GM12878 (cell line): ENCODE results near the gene ULK1.

ENCODE experiments used
- CBX5 ChIP-seq: sonication (generic); IDR thresholded peaks from 2 replicates; pipeline ENCODE4 v1.6.1; 2016; ENCODE audit warnings: low read depth, moderate library complexity, mild to moderate bottlenecking, inconsistent platforms
- CHD4 ChIP-seq: fragments of 200-600 bp; sonication (generic); IDR thresholded peaks from 2 replicates; pipeline ENCODE4 v1.6.1; 2016; ENCODE audit warnings: mild to moderate bottlenecking
- EGR1 ChIP-seq, 2 experiments: IDR thresholded peaks; 1 replicate in 1 of 2; 2 replicates in 1 of 2; pipeline ENCODE4 v1.6.1; 2011 to 2012; ENCODE audit warnings: low read depth in 2 of 2, low read length in 2 of 2, borderline replicate concordance in 1 of 2, mild to moderate bottlenecking in 1 of 2, moderate library complexity in 1 of 2
- POLR2A ChIP-seq: IDR thresholded peaks from 2 replicates; pipeline ENCODE4 v1.6.1; 2011; ENCODE audit warnings: low read depth, mild to moderate bottlenecking, low read length
- RAD21 ChIP-seq: IDR thresholded peaks from 2 replicates; pipeline ENCODE4 v1.6.1; 2011; ENCODE audit warnings: mild to moderate bottlenecking, low read depth, low read length, moderate library complexity; ENCODE audit not compliant: insufficient read depth
- RCOR1 ChIP-seq: conservative IDR thresholded peaks from 2 replicates; pipeline ENCODE4 v1.6.1; 2012; ENCODE audit warnings: low read depth, low read length, improper control_type of control experiment
- SUPT20H ChIP-seq: IDR thresholded peaks from 2 replicates; pipeline ENCODE4 v1.6.1; 2011; ENCODE audit warnings: low read depth, mild to moderate bottlenecking, low read length, moderate library complexity, borderline replicate concordance; ENCODE audit not compliant: control insufficient read depth
- TF ChIP-seq, protein P1 (sequence below), 3 experiments: IDR thresholded peaks in 2 of 3; conservative IDR thresholded peaks in 1 of 3; 2 replicates each; pipeline ENCODE4 v1.5.1; 2011; ENCODE audit warnings: low read depth in 3 of 3, low read length in 3 of 3, mild to moderate bottlenecking in 3 of 3, control low read depth in 2 of 3, moderate library complexity in 2 of 3, inconsistent platforms in 1 of 3, mixed read lengths in 1 of 3; ENCODE audit not compliant: control insufficient read depth in 2 of 3, insufficient read depth in 1 of 3; ENCODE audit errors: extremely low read depth in 1 of 3

DNA sequence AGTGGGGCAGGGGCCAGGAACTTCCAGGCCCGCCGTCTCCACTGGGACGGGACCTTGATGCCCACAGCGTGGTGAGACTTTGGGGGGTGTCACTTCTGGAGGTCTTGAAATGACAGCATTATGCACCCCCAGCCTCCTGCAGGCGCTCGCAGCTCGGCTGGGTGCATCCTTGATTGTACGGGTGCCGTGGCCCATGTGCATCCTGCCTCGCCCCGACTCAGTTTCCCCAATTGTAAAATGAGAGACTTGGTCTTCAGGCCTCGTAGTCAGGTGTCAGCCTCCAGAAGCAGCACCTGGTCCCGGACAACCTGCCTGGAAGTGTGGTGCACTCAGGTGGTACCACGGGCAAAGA, 25.7 kb downstream of the ULK1 start:
- TF ChIP-seq POLR2A (no peak), RAD21 (no peak), RCOR1 (no peak), SUPT20H (no peak), EGR1 (IDR thresholded peaks at IDR 0.05; ENCODE audit: borderline replicate concordance in 1 of 2, low read depth in 2 of 2, low read length in 2 of 2) (no peak), CHD4 (no peak), CBX5 (no peak)
- TF ChIP-seq, protein P1, sequence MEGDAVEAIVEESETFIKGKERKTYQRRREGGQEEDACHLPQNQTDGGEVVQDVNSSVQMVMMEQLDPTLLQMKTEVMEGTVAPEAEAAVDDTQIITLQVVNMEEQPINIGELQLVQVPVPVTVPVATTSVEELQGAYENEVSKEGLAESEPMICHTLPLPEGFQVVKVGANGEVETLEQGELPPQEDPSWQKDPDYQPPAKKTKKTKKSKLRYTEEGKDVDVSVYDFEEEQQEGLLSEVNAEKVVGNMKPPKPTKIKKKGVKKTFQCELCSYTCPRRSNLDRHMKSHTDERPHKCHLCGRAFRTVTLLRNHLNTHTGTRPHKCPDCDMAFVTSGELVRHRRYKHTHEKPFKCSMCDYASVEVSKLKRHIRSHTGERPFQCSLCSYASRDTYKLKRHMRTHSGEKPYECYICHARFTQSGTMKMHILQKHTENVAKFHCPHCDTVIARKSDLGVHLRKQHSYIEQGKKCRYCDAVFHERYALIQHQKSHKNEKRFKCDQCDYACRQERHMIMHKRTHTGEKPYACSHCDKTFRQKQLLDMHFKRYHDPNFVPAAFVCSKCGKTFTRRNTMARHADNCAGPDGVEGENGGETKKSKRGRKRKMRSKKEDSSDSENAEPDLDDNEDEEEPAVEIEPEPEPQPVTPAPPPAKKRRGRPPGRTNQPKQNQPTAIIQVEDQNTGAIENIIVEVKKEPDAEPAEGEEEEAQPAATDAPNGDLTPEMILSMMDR (IDR thresholded peaks at IDR 0.05 in 2 of 3, conservative IDR thresholded peaks at IDR 0.05 in 1 of 3; ENCODE audit: control insufficient read depth in 2 of 3, extremely low read depth in 1 of 3, insufficient read depth in 1 of 3, low read depth in 3 of 3, low read length in 3 of 3): no peak
